HG03095 (cell line): ENCODE results near the gene RBM18.

ENCODE experiments used
- ATAC-seq: cut with Tn5 transposase; IDR thresholded peaks from one replicate; pipeline ENCODE4 v1.9.1; 2021; ENCODE audit warnings: moderate library complexity; ENCODE audit not compliant: unreplicated experiment

The RBM18 gene

DNA sequence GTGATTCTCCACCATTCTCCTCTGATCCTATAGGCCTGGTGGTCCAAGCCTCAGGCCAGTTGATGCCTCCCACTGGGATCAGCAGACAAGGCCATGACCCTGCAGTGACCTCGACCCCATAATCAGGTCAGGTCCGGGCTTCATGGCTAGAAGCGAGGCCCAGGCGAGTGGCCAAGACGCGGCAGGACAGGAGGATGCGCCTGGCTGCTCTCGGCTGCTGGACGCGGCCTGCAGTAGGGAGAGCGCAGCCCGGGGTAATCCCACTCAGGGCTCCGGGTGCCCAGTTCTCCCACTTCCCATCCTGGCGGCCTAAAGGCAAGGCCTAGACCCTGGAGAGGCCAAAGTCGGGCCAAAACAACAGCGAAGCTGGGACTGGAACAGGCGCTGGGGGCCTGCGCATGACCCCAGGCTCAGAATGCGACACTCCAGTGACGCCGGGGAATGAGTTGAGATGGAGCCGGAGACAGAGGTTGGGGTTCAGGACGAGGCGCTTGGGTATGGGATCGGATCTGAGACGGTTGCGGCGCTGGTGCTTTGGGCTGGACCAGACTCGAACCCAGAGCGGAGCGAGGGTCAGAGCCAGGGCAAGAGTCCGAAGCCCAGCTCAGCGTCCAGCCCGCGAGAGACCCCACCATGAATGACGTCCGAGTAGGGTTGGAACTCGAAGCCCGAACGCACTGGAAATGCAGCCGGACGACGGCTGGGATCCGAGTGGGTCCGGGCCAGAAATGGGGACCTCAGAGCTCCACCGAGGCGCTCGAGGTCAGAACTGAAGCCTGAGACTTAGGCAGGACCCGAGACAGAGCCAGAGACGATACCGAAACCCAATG lies 39.1 kb downstream of the RBM18 start:
- no peak for ATAC-seq

DNA sequence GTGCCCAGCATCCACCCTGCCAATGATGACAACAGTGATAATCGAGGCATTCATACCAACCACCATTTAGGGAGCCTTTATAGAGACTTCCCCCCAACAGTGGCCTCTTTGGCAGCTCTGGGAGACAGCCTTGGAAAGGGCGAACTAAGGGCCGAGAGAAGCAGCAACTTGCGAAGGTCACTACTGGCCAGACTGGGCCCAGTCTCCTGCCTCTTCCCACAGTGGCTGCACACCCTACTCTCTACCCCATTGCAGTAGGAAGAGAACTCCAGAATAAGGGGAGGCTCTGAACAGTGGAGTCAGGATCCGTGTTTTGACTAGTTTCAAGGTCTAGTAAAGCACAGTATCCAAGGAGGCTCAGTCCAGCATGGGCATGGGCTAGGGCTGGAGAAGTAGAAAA lies 41.2 kb downstream of the RBM18 start:
- no peak for ATAC-seq

- no peak for ATAC-seq
Observed at GRCh38 chr9:122222791-122223190, 41.8 kb downstream of the RBM18 start.

GRCh38 chr9:122221183-122221811 lies 43.3 kb downstream of the RBM18 start:
- ATAC-seq, result no peak

- no peak for ATAC-seq
Observed at GRCh38 chr9:122220673-122221182, 43.9 kb downstream of the RBM18 start.

- ATAC-seq, result no peak
Observed at GRCh38 chr9:122219856-122220672, 44.6 kb downstream of the RBM18 start.

- no peak for ATAC-seq
Observed at GRCh38 chr9:122218935-122219855, 45.4 kb downstream of the RBM18 start.

DNA sequence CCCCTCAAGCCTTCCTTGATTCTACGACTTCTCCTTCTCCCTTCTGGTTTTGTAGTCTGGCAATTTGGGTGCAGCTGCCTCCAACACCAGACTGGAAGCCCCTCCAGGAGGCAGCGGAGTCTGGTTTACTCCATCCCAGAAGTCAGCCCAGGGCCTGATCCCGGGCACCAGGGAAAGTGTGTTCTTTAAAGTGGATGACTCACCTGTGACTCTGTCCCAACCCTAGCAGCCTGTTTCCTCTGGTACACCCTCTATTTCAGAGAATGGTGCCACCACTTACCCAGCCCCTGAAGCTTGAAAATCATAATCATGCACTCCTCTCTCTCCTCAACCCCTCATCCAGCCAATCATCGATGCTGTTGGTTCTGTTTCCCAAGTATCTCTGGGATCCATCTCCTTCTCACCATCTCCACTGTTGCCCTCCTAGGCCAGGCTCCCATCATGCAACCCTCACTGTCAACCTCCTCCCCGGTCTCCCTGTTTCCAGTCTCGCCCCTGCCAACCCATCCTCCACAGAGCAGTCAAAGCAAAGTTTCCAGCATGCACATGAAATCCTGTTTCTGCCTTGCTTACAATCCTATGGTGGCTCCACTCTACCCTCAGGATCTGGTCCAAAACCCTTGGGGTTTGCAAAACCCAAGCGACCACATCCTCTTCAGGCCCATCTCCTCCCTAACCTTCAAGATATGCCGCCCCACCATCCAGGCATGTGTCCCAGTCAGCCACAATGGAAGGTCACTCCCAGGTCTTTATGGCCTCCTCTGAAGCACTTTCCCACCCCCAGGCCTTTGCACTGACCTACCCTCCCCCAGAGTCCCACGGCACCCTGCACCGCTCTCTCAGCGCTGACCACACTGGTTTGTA lies 46.3 kb downstream of the RBM18 start:
- no peak for ATAC-seq

GRCh38 chr9:122217640-122218039 lies 47.0 kb downstream of the RBM18 start:
- no peak for ATAC-seq

- no peak for ATAC-seq
Observed at GRCh38 chr9:122216798-122217418, 47.7 kb downstream of the RBM18 start.

- ATAC-seq, result no peak
Observed at GRCh38 chr9:122216138-122216797, 48.4 kb downstream of the RBM18 start.

DNA sequence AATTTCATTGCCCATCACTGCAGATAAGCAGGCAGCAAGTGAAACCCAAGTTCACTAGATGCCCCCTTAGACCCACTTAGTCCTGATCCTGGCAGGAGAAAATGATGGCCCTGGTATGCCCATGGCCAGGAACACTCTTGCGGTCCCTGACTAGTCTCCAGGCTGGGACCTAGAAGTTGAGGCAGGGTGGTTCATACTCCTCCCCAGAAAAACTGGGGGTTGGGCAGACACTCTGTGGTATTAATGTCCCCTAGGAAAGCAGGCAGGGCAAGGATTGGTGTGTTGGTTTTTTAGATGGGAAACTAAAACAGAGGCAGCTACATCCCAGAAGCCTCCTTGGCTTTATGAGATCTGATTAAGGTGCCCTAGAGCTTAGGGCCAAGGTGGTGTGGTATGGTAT lies 49.0 kb downstream of the RBM18 start:
- ATAC-seq, result no peak

DNA sequence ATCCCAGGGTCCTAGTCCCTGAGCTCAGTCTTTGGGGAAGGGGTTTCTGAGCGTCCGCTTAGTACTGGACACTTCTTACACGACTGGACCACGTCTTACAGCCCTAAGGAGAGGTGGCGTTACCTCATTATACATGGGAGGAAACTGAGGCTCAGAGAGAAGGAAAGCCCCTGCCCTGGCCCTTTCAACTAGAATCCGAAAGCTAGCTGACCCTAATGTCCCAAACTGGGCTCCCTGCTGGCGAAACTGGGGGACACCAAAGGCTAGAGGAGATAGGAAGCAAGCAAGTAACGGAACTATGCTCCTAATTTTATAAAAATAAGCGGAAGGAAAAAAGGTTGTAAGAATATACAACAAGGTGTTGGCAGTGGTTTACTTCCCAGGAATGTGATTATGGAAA lies 50.1 kb downstream of the RBM18 start:
- ATAC-seq, result no peak

GRCh38 chr9:122213589-122214413 lies 50.8 kb downstream of the RBM18 start:
- ATAC-seq, result no peak

GRCh38 chr9:122213102-122213588 lies 51.5 kb downstream of the RBM18 start:
- ATAC-seq, result no peak

- no peak for ATAC-seq
Observed at GRCh38 chr9:122212473-122213004, 52.1 kb downstream of the RBM18 start.

GRCh38 chr9:122209451-122209850 lies 55.2 kb downstream of the RBM18 start:
- no peak for ATAC-seq
